GM12891 (cell line): ENCODE results near the gene IMMP2L.

Source experiments
- PAX5 ChIP-seq: IDR thresholded peaks from 2 replicates; pipeline ENCODE4 v1.6.1; 2011; ENCODE audit warnings: low read length, moderate library complexity, mild to moderate bottlenecking; ENCODE audit not compliant: insufficient read depth, severe bottlenecking
- POLR2A ChIP-seq: IDR thresholded peaks from 2 replicates; pipeline ENCODE4 v1.6.1; 2011; ENCODE audit warnings: low read depth, low read length, control low read depth
- SPI1 ChIP-seq: IDR thresholded peaks from 2 replicates; pipeline ENCODE4 v1.6.1; 2011; ENCODE audit warnings: low read depth, low read length, control low read depth
- TAF1 ChIP-seq: IDR thresholded peaks from 2 replicates; pipeline ENCODE4 v1.6.1; 2011; ENCODE audit warnings: low read depth, low read length, control low read depth

DNA sequence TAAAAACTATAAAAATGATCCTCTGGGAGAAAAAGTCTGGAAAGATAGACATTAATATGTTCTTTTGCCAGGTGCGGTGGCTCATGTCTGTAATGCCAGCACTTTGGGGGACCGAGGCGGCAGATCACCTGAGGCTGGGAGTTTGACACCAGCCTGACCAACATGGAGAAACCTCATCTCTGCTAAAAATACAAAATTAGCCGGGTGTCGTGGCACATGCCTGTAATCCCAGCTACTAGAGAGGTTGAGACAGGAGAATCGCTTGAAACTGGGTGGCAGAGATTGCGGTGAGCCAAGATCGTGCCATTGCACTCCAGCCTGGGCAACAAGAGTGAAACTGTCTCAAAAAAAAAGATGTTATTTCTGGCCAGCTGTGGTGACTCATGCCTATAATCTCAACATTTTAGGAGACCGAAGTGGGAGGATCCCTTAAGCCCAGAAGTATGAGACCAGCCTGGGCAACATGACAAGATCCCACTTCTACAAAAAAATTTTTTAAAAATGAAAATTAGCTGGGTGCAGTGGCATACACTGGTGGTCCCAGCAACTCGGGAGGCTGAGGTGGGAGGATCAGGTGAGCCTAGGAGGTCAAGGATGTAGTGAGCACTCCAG is 573.3 kb downstream of the IMMP2L start:
- no peak for TF ChIP-seq SPI1
- no peak for TF ChIP-seq TAF1
- no peak for TF ChIP-seq POLR2A
- no peak for TF ChIP-seq PAX5
